GM23338 (cell line): ENCODE data around the gene ITSN2. TPM values are rescaled to one million over a fixed set of nuclear protein-coding genes. Genes with fewer than 3 reads are reported as not detected.

Experiments used
- ATAC-seq: fragments of 200-7000 bp; cut with Tn5 transposase; 3 replicates; pipeline ENCODE4 v1.9.1; 2020
- DNase-seq: peaks from one replicate; pipeline ENCODE4 v3.0.0-alpha.2; 2015; ENCODE audit warnings: low spot score
- H2AFZ ChIP-seq: fragments of 200-600 bp; sonication (generic); 2 replicates; pipeline ENCODE4 v1.8.0; 2016; ENCODE audit warnings: antibody characterized with exemption, mild to moderate bottlenecking, moderate library complexity
- H3F3A ChIP-seq: fragments of 200-600 bp; sonication (generic); replicated peaks from 2 replicates; pipeline ENCODE4 v1.8.0; 2017; ENCODE audit warnings: antibody characterized with exemption, mixed run types, low read depth
- H3K27ac ChIP-seq: fragments of 200-600 bp; sonication (generic); 2 replicates; pipeline ENCODE4 v1.6.1; 2016; ENCODE audit warnings: low read depth
- H3K27me3 ChIP-seq: fragments of 200-600 bp; sonication (generic); 2 replicates; pipeline ENCODE4 v1.8.0; 2016; ENCODE audit warnings: mild to moderate bottlenecking, mixed run types, moderate library complexity; ENCODE audit not compliant: insufficient read depth
- H3K36me3 ChIP-seq: fragments of 200-600 bp; sonication (generic); 2 replicates; pipeline ENCODE4 v1.8.0; 2016; ENCODE audit warnings: mild to moderate bottlenecking; ENCODE audit not compliant: insufficient read depth
- H3K4me1 ChIP-seq: fragments of 200-600 bp; sonication (generic); 2 replicates; pipeline ENCODE4 v1.8.0; 2016; ENCODE audit warnings: mild to moderate bottlenecking, moderate library complexity; ENCODE audit not compliant: insufficient read depth
- H3K4me2 ChIP-seq: fragments of 200-600 bp; sonication (generic); 2 replicates; pipeline ENCODE4 v1.7.1; 2017; ENCODE audit warnings: mixed run types
- H3K4me3 ChIP-seq: fragments of 200-600 bp; sonication (generic); 2 replicates; pipeline ENCODE4 v1.6.1; 2016; ENCODE audit warnings: mixed run types
- H3K79me2 ChIP-seq: fragments of 200-600 bp; sonication (generic); replicated peaks from 2 replicates; pipeline ENCODE4 v1.8.0; 2017; ENCODE audit warnings: mild to moderate bottlenecking; ENCODE audit not compliant: insufficient read depth
- H3K9me2 ChIP-seq: fragments of 200-600 bp; sonication (generic); 2 replicates; pipeline ENCODE4 v1.8.0; 2017; ENCODE audit not compliant: insufficient read depth
- H4K20me1 ChIP-seq: fragments of 200-600 bp; sonication (generic); replicated peaks from 2 replicates; pipeline ENCODE4 v1.8.0; 2017; ENCODE audit warnings: mild to moderate bottlenecking; ENCODE audit not compliant: insufficient read depth
- H3K27ac Mint-ChIP-seq: 2 replicates; pipeline ENCODE4 v1.8.0; 2020; ENCODE audit warnings: inconsistent platforms, mild to moderate bottlenecking, moderate library complexity, mixed read lengths
- H3K27me3 Mint-ChIP-seq: 3 replicates; pipeline ENCODE4 v1.8.0; 2022; ENCODE audit warnings: low read depth, mild to moderate bottlenecking, moderate library complexity, mixed read lengths, inconsistent platforms; ENCODE audit not compliant: insufficient read depth, poor library complexity
- H3K36me3 Mint-ChIP-seq: 3 replicates; pipeline ENCODE4 v1.8.0; 2021; ENCODE audit warnings: low read depth, mild to moderate bottlenecking, inconsistent platforms, moderate library complexity, mixed read lengths
- H3K4me1 Mint-ChIP-seq: 3 replicates; pipeline ENCODE4 v1.8.0; 2020; ENCODE audit warnings: mild to moderate bottlenecking, inconsistent platforms, mixed read lengths
- H3K4me3 Mint-ChIP-seq: 3 replicates; pipeline ENCODE4 v1.8.0; 2021; ENCODE audit warnings: moderate library complexity, mild to moderate bottlenecking, inconsistent platforms, mixed read lengths
- H3K9me3 Mint-ChIP-seq: 3 replicates; pipeline ENCODE4 v1.8.0; 2020; ENCODE audit warnings: moderate library complexity, mild to moderate bottlenecking, inconsistent platforms, mixed read lengths
- EZH2 ChIP-seq: fragments of 200-600 bp; sonication (generic); IDR thresholded peaks from one replicate; pipeline ENCODE4 v1.8.0; 2017; ENCODE audit warnings: antibody characterized with exemption, mild to moderate bottlenecking, low read depth; ENCODE audit not compliant: unreplicated experiment
- EZH2phosphoT487 ChIP-seq: fragments of 200-600 bp; sonication (generic); IDR thresholded peaks from one replicate; pipeline ENCODE4 v1.8.1; 2018; ENCODE audit warnings: antibody characterized with exemption; ENCODE audit not compliant: unreplicated experiment
- JUNB ChIP-seq: IDR thresholded peaks from one replicate; pipeline ENCODE4 v1.6.1; 2016; ENCODE audit warnings: antibody characterized with exemption; ENCODE audit not compliant: unreplicated experiment
- NANOG ChIP-seq: IDR thresholded peaks from 2 replicates; pipeline ENCODE4 v1.6.1; 2016; ENCODE audit warnings: antibody characterized with exemption, borderline replicate concordance
- POLR2AphosphoS5 ChIP-seq: IDR thresholded peaks from 2 replicates; pipeline ENCODE4 v1.6.1; 2016; ENCODE audit warnings: antibody characterized with exemption, low read depth
- STAT1 ChIP-seq: IDR thresholded peaks from one replicate; pipeline ENCODE4 v1.6.1; 2016; ENCODE audit warnings: antibody characterized with exemption; ENCODE audit not compliant: unreplicated experiment
- ZNF114 ChIP-seq: fragments of 250-450 bp; sonication (Bioruptor Pico); IDR thresholded peaks from 2 replicates; pipeline ENCODE4 v1.5.0; 2020; ENCODE audit warnings: mild to moderate bottlenecking, moderate library complexity
- ZNF331 ChIP-seq: fragments of 250-450 bp; sonication (Bioruptor Pico); IDR thresholded peaks from 2 replicates; pipeline ENCODE4 v1.5.0; 2020; ENCODE audit warnings: low read depth, mild to moderate bottlenecking, moderate library complexity
- polyA plus RNA-seq: library from polyadenylated mRNA; unstranded; fragments of >200 nt; fragmentation: Nextera tagmentation; extraction: Ambion mirVana; gene quantifications from 2 replicates; pipeline ENCODE4 v1.2.1, GENCODE V29; 2016
- total RNA-seq: library from RNA; depleted of rRNA; stranded (reverse); fragments of >200 nt; shearing (Covaris generic); gene quantifications from 2 replicates; pipeline ENCODE4 v1.2.3, GENCODE V29; 2014
- TF ChIP-seq, protein P1 (sequence below): IDR thresholded peaks from one replicate; pipeline ENCODE4 v1.6.1; 2018; ENCODE audit warnings: antibody characterized with exemption; ENCODE audit not compliant: unreplicated experiment
- TF ChIP-seq, protein P2 (sequence below): IDR thresholded peaks from 2 replicates; pipeline ENCODE4 v1.6.1; 2016; ENCODE audit warnings: antibody characterized with exemption
- TF ChIP-seq, protein P3 (sequence below), 2 experiments: fragments of 200-600 bp in 1 of 2; sonication (generic) in 1 of 2; conservative IDR thresholded peaks; 2 replicates each; pipeline versions ENCODE4 v1.5.1 to v1.6.1; 2016 to 2017; ENCODE audit warnings: antibody characterized with exemption in 2 of 2, low read depth in 2 of 2, mild to moderate bottlenecking in 2 of 2, moderate library complexity in 1 of 2

Gene ITSN2
- total and polyA plus RNA-seq, 2 experiments from 2014 or later, result 17.1 to 17.8 TPM

DNA sequence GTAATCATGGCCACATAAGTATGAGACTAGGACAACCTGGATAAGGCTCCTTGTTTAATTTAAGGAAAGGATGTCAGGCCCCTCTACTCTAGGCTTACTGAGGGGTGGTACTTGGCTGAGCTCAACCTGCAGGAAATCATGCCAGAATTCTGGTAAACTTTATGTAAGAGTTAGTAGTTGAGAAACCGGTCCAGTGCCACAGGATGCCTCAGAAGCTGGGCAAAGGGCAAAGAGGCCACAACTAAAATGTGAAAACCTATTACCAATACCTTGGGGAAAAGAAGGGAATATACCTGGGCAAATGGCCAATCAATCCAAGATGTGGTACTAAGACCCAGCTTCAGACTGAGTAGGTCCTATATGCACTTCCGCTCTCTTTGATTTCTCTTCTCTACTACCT is 86.7 kb downstream of the ITSN2 start (continued):
- TF ChIP-seq, protein P1, sequence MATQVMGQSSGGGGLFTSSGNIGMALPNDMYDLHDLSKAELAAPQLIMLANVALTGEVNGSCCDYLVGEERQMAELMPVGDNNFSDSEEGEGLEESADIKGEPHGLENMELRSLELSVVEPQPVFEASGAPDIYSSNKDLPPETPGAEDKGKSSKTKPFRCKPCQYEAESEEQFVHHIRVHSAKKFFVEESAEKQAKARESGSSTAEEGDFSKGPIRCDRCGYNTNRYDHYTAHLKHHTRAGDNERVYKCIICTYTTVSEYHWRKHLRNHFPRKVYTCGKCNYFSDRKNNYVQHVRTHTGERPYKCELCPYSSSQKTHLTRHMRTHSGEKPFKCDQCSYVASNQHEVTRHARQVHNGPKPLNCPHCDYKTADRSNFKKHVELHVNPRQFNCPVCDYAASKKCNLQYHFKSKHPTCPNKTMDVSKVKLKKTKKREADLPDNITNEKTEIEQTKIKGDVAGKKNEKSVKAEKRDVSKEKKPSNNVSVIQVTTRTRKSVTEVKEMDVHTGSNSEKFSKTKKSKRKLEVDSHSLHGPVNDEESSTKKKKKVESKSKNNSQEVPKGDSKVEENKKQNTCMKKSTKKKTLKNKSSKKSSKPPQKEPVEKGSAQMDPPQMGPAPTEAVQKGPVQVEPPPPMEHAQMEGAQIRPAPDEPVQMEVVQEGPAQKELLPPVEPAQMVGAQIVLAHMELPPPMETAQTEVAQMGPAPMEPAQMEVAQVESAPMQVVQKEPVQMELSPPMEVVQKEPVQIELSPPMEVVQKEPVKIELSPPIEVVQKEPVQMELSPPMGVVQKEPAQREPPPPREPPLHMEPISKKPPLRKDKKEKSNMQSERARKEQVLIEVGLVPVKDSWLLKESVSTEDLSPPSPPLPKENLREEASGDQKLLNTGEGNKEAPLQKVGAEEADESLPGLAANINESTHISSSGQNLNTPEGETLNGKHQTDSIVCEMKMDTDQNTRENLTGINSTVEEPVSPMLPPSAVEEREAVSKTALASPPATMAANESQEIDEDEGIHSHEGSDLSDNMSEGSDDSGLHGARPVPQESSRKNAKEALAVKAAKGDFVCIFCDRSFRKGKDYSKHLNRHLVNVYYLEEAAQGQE, result no peak
- no peak for TF ChIP-seq ZNF114 (CRISPR knock-in tag)
- TF ChIP-seq, protein P2, sequence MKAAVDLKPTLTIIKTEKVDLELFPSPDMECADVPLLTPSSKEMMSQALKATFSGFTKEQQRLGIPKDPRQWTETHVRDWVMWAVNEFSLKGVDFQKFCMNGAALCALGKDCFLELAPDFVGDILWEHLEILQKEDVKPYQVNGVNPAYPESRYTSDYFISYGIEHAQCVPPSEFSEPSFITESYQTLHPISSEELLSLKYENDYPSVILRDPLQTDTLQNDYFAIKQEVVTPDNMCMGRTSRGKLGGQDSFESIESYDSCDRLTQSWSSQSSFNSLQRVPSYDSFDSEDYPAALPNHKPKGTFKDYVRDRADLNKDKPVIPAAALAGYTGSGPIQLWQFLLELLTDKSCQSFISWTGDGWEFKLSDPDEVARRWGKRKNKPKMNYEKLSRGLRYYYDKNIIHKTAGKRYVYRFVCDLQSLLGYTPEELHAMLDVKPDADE, result no peak
- TF ChIP-seq NANOG, result no peak

DNA sequence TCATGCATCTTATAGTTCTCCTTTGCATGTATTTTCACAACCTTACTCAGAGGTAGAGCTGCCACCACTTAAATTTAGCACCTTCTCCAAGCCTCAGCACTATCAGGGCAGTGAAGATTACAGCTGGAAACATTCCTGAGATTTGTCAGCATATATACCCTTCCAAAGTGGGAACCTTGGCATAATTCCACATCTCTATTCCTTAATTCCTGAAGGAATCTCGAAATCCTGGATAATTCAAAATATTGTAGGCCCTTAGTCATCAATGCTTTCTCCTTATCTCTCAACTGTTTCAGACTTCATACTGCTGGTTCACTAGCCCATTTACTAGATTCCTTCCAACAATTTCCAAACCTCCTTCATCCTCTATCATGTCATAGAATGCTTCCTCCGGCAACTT is 87.4 kb downstream of the ITSN2 start:
- Histone ChIP-seq H3K27ac (no peak overlapping the region), H2AFZ (no peak overlapping the region), H4K20me1 (no peaks in the 10 kb centered on the region; the same call in 1 of the 2 replicates), H3K36me3 (no peaks in the 10 kb centered on the region; the same call in 1 of the 2 replicates), H3F3A (no peaks in the 10 kb centered on the region), H3K9me2 (no peaks in the 10 kb centered on the region), H3K27me3 (no peaks in the 10 kb centered on the region), H3K79me2 (no peaks in the 10 kb centered on the region), H3K4me2 (no peak overlapping the region), H3K4me3 (no peak overlapping the region), H3K4me1 (0 out of 2 replicates have a peak, but pooled peaks cover 4% of the 10 kb centered on the region)
- Mint-ChIP-seq H3K4me3 (no peak overlapping the region), H3K36me3 (no peaks in the 10 kb centered on the region), H3K27me3 (no peaks in the 10 kb centered on the region), H3K9me3 (no peaks in the 10 kb centered on the region), H3K27ac (no peak overlapping the region), H3K4me1 (peaks cover 7% of the 10 kb centered on the region)
- DNase-seq (no peak), ATAC-seq (no peak)
- no peak for TF ChIP-seq EZH2phosphoT487
- TF ChIP-seq, protein P1, result no peak
- no peak for TF ChIP-seq ZNF331 (CRISPR knock-in tag)
- no peak for TF ChIP-seq ZNF114 (CRISPR knock-in tag)
- no peak for TF ChIP-seq STAT1
- TF ChIP-seq, protein P2, result no peak
- no peak for TF ChIP-seq POLR2AphosphoS5
- no peak for TF ChIP-seq EZH2
- TF ChIP-seq, protein P3, sequence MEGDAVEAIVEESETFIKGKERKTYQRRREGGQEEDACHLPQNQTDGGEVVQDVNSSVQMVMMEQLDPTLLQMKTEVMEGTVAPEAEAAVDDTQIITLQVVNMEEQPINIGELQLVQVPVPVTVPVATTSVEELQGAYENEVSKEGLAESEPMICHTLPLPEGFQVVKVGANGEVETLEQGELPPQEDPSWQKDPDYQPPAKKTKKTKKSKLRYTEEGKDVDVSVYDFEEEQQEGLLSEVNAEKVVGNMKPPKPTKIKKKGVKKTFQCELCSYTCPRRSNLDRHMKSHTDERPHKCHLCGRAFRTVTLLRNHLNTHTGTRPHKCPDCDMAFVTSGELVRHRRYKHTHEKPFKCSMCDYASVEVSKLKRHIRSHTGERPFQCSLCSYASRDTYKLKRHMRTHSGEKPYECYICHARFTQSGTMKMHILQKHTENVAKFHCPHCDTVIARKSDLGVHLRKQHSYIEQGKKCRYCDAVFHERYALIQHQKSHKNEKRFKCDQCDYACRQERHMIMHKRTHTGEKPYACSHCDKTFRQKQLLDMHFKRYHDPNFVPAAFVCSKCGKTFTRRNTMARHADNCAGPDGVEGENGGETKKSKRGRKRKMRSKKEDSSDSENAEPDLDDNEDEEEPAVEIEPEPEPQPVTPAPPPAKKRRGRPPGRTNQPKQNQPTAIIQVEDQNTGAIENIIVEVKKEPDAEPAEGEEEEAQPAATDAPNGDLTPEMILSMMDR (conservative IDR thresholded peaks at IDR 0.05; ENCODE audit: low read depth in 2 of 2), result no peak
- no peak for TF ChIP-seq JUNB
